SH-SY5Y (cell line): ENCODE measurements around the gene RRN3.

Source experiments
- GATA2 ChIP-seq: IDR thresholded peaks from 2 replicates; pipeline ENCODE4 v1.6.1; 2011; ENCODE audit warnings: mild to moderate bottlenecking, low read depth, low read length
- GATA3 ChIP-seq: IDR thresholded peaks from 2 replicates; pipeline ENCODE4 v1.6.1; 2011; ENCODE audit warnings: low read depth, mild to moderate bottlenecking, low read length, moderate library complexity

DNA sequence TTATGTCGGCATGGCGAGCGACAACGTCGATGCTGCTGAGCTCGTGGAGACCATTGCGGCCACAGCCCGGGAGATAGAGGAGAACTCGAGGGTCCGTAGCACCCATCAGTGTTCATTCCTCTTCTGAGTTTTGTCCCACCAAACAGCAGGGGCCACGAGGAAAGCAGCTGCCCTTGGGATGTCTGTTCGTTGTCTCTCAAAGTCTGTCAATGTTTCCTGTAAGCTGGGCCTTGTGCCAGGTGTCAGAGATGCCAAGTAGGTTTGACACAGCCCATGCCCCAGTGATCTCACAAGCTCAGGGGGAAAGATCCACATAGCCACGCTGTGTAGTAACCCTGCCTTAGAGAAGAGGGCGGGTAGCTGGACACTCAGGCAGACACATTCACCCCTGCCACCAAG, 60.8 kb downstream of the RRN3 start:
- TF ChIP-seq GATA2: no peak
- TF ChIP-seq GATA3: no peak
